ENCODE data around the gene HS3ST6. TPM values are rescaled to one million over a fixed set of nuclear protein-coding genes. Genes with fewer than 3 reads are reported as not detected.

The HS3ST6 gene
- total and polyA plus RNA-seq, 2 of the 13 experiments (the other 11 are each of a cell fraction or from before 2014, with no cell fraction given): not detected

- Histone ChIP-seq H3K4me1 (ENCODE audit: insufficient read depth, low read length) (peaks cover 18% of the 10 kb centered on the region), H3K4me2 (ENCODE audit: low read depth, low read length) (no peak overlapping the region), H3K79me2 (ENCODE audit: insufficient read depth, low read length) (no peaks in the 10 kb centered on the region), H3K27me3 (ENCODE audit: control insufficient read depth in 1 of 2, insufficient read depth in 2 of 2, low read length in 2 of 2) (peaks cover 1 to 6% of the 10 kb centered on the region in 2 experiments; a peak in 2 of 5 replicates), H3K9me3 (ENCODE audit: low read length) (no peaks in the 10 kb centered on the region), H2AFZ (ENCODE audit: low read length) (no peak overlapping the region), H3K27ac (ENCODE audit: extremely low read length, insufficient read depth, low read length) (no peak overlapping the region), H3K4me3 (replicated peaks in 1 of 3; ENCODE audit: insufficient read depth in 1 of 3, low read depth in 2 of 3, low read length in 3 of 3) (no peak overlapping the region), H4K20me1 (ENCODE audit: insufficient read depth, low read length) (no peaks in the 10 kb centered on the region), H3K36me3 (replicated peaks in 1 of 2; ENCODE audit: control insufficient read depth in 1 of 2, insufficient read depth in 2 of 2, low read length in 2 of 2) (no peaks in the 10 kb centered on the region), H3K9ac (ENCODE audit: insufficient read depth, low read depth, low read length) (no peak overlapping the region)
- DNase-seq (ENCODE audit: low spot score) (no peak), ATAC-seq (no peak), FAIRE-seq (no peak)
- ChIA-PET CTCF (ENCODE audit: low intra/inter-chr PET ratio, low total read pairs) (no interaction called here), POLR2A (no interaction called here)
- TF ChIP-seq ZNF235 (CRISPR knock-in tag; IDR thresholded peaks at IDR 0.05; ENCODE audit: borderline replicate concordance) (no peak), ZNF121 (CRISPR knock-in tag; IDR thresholded peaks at IDR 0.05) (peak; percentile 66; the same call in 1 of the 2 replicates)
- no TSS peak for BruUV-seq (replicated peaks)
- intact Hi-C loops (cut with micrococcal nuclease; ENCODE audit: unreplicated experiment) (loop anchor here (2.0 kb wide), 1 partner anchor 70 kb away; no protein-coding TSS in a partner anchor), in situ Hi-C loops (cut with HindIII; ENCODE audit: extremely low pct_ligation_motif_present, low pct_unique_long_range_greater_than_20kb) (loop anchor here (5.0 kb wide), 1 partner anchor 60 kb away; no protein-coding TSS in a partner anchor)
- WGBS (ENCODE audit: low lambda C conversion rate): 75% methylated on average over 9 of the region's 9 CpGs
These were observed 55.8 kb downstream of the HS3ST6 start for GRCh38 chr16:1862394-1862793.

GRCh38 chr16:1861730-1862129 is 56.5 kb downstream of the HS3ST6 start:
- no peaks in the 10 kb centered on the region for H3K36me3 ChIP-seq (replicated peaks in 1 of 2; ENCODE audit: control insufficient read depth in 1 of 2, insufficient read depth in 2 of 2, low read length in 2 of 2)
- ATAC-seq: no peak
- ChIA-PET POLR2A (no interaction called here), CTCF (ENCODE audit: low intra/inter-chr PET ratio, low total read pairs) (no interaction called here)
- TF ChIP-seq KDM4B (CRISPR knock-in tag; IDR thresholded peaks at IDR 0.05) (no peak), CHCHD3 (CRISPR knock-in tag; IDR thresholded peaks at IDR 0.05) (no peak), ZNF383 (CRISPR knock-in tag; IDR thresholded peaks at IDR 0.05; ENCODE audit: borderline replicate concordance) (no peak), IKZF4 (CRISPR knock-in tag; IDR thresholded peaks at IDR 0.05; ENCODE audit: borderline replicate concordance, low read depth, not compliant biosample characterization) (no peak), KAT8 (CRISPR knock-in tag; IDR thresholded peaks at IDR 0.05) (no peak)
- H3K9me3 ChIP-seq (ENCODE audit: low read length): no peaks in the 10 kb centered on the region
- no peaks in the 10 kb centered on the region for H4K20me1 ChIP-seq (ENCODE audit: insufficient read depth, low read length)
- BruUV-seq (replicated peaks): no TSS peak
- intact Hi-C loops (cut with micrococcal nuclease; ENCODE audit: unreplicated experiment): loop anchor here (2.0 kb wide), 1 partner anchor 71 kb away; no protein-coding TSS in a partner anchor
- in situ Hi-C loops (cut with HindIII; ENCODE audit: extremely low pct_ligation_motif_present, low pct_unique_long_range_greater_than_20kb): loop anchor here (5.0 kb wide), 1 partner anchor 61 kb away; no protein-coding TSS in a partner anchor
- peaks cover 23% of the 10 kb centered on the region for H3K4me1 ChIP-seq (ENCODE audit: insufficient read depth, low read length)
- H3K27ac ChIP-seq (ENCODE audit: extremely low read length, insufficient read depth, low read length): no peak overlapping the region
- 48% methylated on average over 5 of the region's 5 CpGs for WGBS (ENCODE audit: low lambda C conversion rate)
- no peak for FAIRE-seq
- H2AFZ ChIP-seq (ENCODE audit: low read length): no peak overlapping the region
- no peaks in the 10 kb centered on the region for H3K79me2 ChIP-seq (ENCODE audit: insufficient read depth, low read length)
- no peak overlapping the region for H3K4me3 ChIP-seq (replicated peaks in 1 of 3; ENCODE audit: insufficient read depth in 1 of 3, low read depth in 2 of 3, low read length in 3 of 3)
- no peak overlapping the region for H3K4me2 ChIP-seq (ENCODE audit: low read depth, low read length)
- DNase-seq (ENCODE audit: low spot score): no peak
- H3K9ac ChIP-seq (ENCODE audit: insufficient read depth, low read depth, low read length): no peak overlapping the region
- H3K27me3 ChIP-seq (ENCODE audit: control insufficient read depth in 1 of 2, insufficient read depth in 2 of 2, low read length in 2 of 2): peaks cover 1 to 11% of the 10 kb centered on the region in 2 experiments; a peak in 2 of 5 replicates

Small RNAs within 50 kb of the gene (small RNA-seq; reads per million reads assigned to genes)
- 0 reads per million in 3 experiments for gene SNORA10 (ENCODE audit: insufficient read depth in 2 of 3, insufficient read length in 3 of 3, low read depth in 2 of 3, low replicate concordance in 1 of 3)
- gene SNORA64 (ENCODE audit: insufficient read depth in 2 of 3, insufficient read length in 3 of 3, low read depth in 2 of 3, low replicate concordance in 1 of 3): 0 reads per million in 3 experiments

Other genes with a start within 250 kb of the HS3ST6 start
- gene JPT2, start 240.1 kb downstream of the HS3ST6 start, total RNA-seq (2016; rRNA removed; fragmentation: Illumina TruSeq; extraction: Trizol): 89.4 and 127 TPM in 2 replicates
- 52.5 and 53.5 TPM in 2 replicates for gene JPT2, start 240.1 kb downstream of the HS3ST6 start, polyA plus RNA-seq (2011; rRNA removed)
- gene MAPK8IP3, start 212.2 kb downstream of the HS3ST6 start, total RNA-seq (2016; rRNA removed; fragmentation: Illumina TruSeq; extraction: Trizol): 3.6 and 25.1 TPM in 2 replicates
- gene MAPK8IP3, start 212.2 kb downstream of the HS3ST6 start, polyA plus RNA-seq (2011; rRNA removed): 41.7 and 65.8 TPM in 2 replicates
- gene NME3, start 146.9 kb downstream of the HS3ST6 start, total RNA-seq (2016; rRNA removed; fragmentation: Illumina TruSeq; extraction: Trizol): 4.9 and 15.9 TPM in 2 replicates
- 10.4 and 13.9 TPM in 2 replicates for gene NME3, start 146.9 kb downstream of the HS3ST6 start, polyA plus RNA-seq (2011; rRNA removed)
- 1.7 and 7.6 TPM in 2 replicates for gene EME2, start 145.6 kb downstream of the HS3ST6 start, total RNA-seq (2016; rRNA removed; fragmentation: Illumina TruSeq; extraction: Trizol)
- 4.4 and 6.5 TPM in 2 replicates for gene EME2, start 145.6 kb downstream of the HS3ST6 start, polyA plus RNA-seq (2011; rRNA removed)
- gene MRPS34, start 145.3 kb downstream of the HS3ST6 start, total RNA-seq (2016; rRNA removed; fragmentation: Illumina TruSeq; extraction: Trizol): 129 and 131 TPM in 2 replicates
- gene MRPS34, start 145.3 kb downstream of the HS3ST6 start, polyA plus RNA-seq (2011; rRNA removed): 61.3 and 63.5 TPM in 2 replicates
- gene SPSB3, start 135.8 kb downstream of the HS3ST6 start, total RNA-seq (2016; rRNA removed; fragmentation: Illumina TruSeq; extraction: Trizol): 8.2 and 13.2 TPM in 2 replicates
- gene SPSB3, start 135.8 kb downstream of the HS3ST6 start, polyA plus RNA-seq (2011; rRNA removed): 21.9 and 26.7 TPM in 2 replicates
- gene NUBP2, start 135.5 kb downstream of the HS3ST6 start, total RNA-seq (2016; rRNA removed; fragmentation: Illumina TruSeq; extraction: Trizol): 43.8 and 61.5 TPM in 2 replicates
- 25.7 and 33.5 TPM in 2 replicates for gene NUBP2, start 135.5 kb downstream of the HS3ST6 start, polyA plus RNA-seq (2011; rRNA removed)
- 0.81 and 2.4 TPM in 2 replicates for gene IGFALS, start 124.7 kb downstream of the HS3ST6 start, total RNA-seq (2016; rRNA removed; fragmentation: Illumina TruSeq; extraction: Trizol)
- 0.34 and 0.95 TPM in 2 replicates for gene IGFALS, start 124.7 kb downstream of the HS3ST6 start, polyA plus RNA-seq (2011; rRNA removed)
- gene HAGH, start 91.6 kb downstream of the HS3ST6 start, total RNA-seq (2016; rRNA removed; fragmentation: Illumina TruSeq; extraction: Trizol): 55.6 and 70.4 TPM in 2 replicates
- 95.4 and 110 TPM in 2 replicates for gene HAGH, start 91.6 kb downstream of the HS3ST6 start, polyA plus RNA-seq (2011; rRNA removed)
- 45.3 and 55.1 TPM in 2 replicates for gene FAHD1, start 91.2 kb downstream of the HS3ST6 start, total RNA-seq (2016; rRNA removed; fragmentation: Illumina TruSeq; extraction: Trizol)
- 39.0 and 45.0 TPM in 2 replicates for gene FAHD1, start 91.2 kb downstream of the HS3ST6 start, polyA plus RNA-seq (2011; rRNA removed)
- not detected in 2 replicates for gene MEIOB, start 46.3 kb downstream of the HS3ST6 start, total RNA-seq (2016; rRNA removed; fragmentation: Illumina TruSeq; extraction: Trizol)
- gene MEIOB, start 46.3 kb downstream of the HS3ST6 start, polyA plus RNA-seq (2011; rRNA removed): 0.05 and 0.17 TPM in 2 replicates
- gene MSRB1, start 24.8 kb upstream of the HS3ST6 start, total RNA-seq (2016; rRNA removed; fragmentation: Illumina TruSeq; extraction: Trizol): 32.1 and 49.0 TPM in 2 replicates
- 75.4 and 84.2 TPM in 2 replicates for gene MSRB1, start 24.8 kb upstream of the HS3ST6 start, polyA plus RNA-seq (2011; rRNA removed)
- not detected in 2 replicates for gene RPL3L, start 36.3 kb upstream of the HS3ST6 start, total RNA-seq (2016; rRNA removed; fragmentation: Illumina TruSeq; extraction: Trizol)
- 0.17 and 0.30 TPM in 2 replicates for gene RPL3L, start 36.3 kb upstream of the HS3ST6 start, polyA plus RNA-seq (2011; rRNA removed)
- gene NDUFB10, start 41.1 kb upstream of the HS3ST6 start, total RNA-seq (2016; rRNA removed; fragmentation: Illumina TruSeq; extraction: Trizol): 143 and 157 TPM in 2 replicates
- 68.6 and 73.7 TPM in 2 replicates for gene NDUFB10, start 41.1 kb upstream of the HS3ST6 start, polyA plus RNA-seq (2011; rRNA removed)
- gene RPS2, start 46.4 kb upstream of the HS3ST6 start, total RNA-seq (2016; rRNA removed; fragmentation: Illumina TruSeq; extraction: Trizol): 1,908 and 1,988 TPM in 2 replicates
- 4,513 and 4,514 TPM in 2 replicates for gene RPS2, start 46.4 kb upstream of the HS3ST6 start, polyA plus RNA-seq (2011; rRNA removed)
- not detected in 2 replicates for gene RNF151, start 48.4 kb upstream of the HS3ST6 start, total RNA-seq (2016; rRNA removed; fragmentation: Illumina TruSeq; extraction: Trizol)
- not detected in 2 replicates for gene RNF151, start 48.4 kb upstream of the HS3ST6 start, polyA plus RNA-seq (2011; rRNA removed)
- gene TBL3, start 53.6 kb upstream of the HS3ST6 start, total RNA-seq (2016; rRNA removed; fragmentation: Illumina TruSeq; extraction: Trizol): 31.2 and 38.0 TPM in 2 replicates
- 16.8 and 24.9 TPM in 2 replicates for gene TBL3, start 53.6 kb upstream of the HS3ST6 start, polyA plus RNA-seq (2011; rRNA removed)
- 0.21 and 1.4 TPM in 2 replicates for gene NOXO1, start 63.1 kb upstream of the HS3ST6 start, total RNA-seq (2016; rRNA removed; fragmentation: Illumina TruSeq; extraction: Trizol)
- 0.69 and 1.4 TPM in 2 replicates for gene NOXO1, start 63.1 kb upstream of the HS3ST6 start, polyA plus RNA-seq (2011; rRNA removed)
- 68.3 and 71.7 TPM in 2 replicates for gene GFER, start 65.8 kb upstream of the HS3ST6 start, total RNA-seq (2016; rRNA removed; fragmentation: Illumina TruSeq; extraction: Trizol)
- gene GFER, start 65.8 kb upstream of the HS3ST6 start, polyA plus RNA-seq (2011; rRNA removed): 28.6 and 35.9 TPM in 2 replicates
- gene SYNGR3, start 71.6 kb upstream of the HS3ST6 start, total RNA-seq (2016; rRNA removed; fragmentation: Illumina TruSeq; extraction: Trizol): 0.58 and 0.97 TPM in 2 replicates
- 5.7 and 7.4 TPM in 2 replicates for gene SYNGR3, start 71.6 kb upstream of the HS3ST6 start, polyA plus RNA-seq (2011; rRNA removed)
- gene ZNF598, start 91.4 kb upstream of the HS3ST6 start, total RNA-seq (2016; rRNA removed; fragmentation: Illumina TruSeq; extraction: Trizol): 9.5 and 13.5 TPM in 2 replicates
- 14.2 and 17.6 TPM in 2 replicates for gene ZNF598, start 91.4 kb upstream of the HS3ST6 start, polyA plus RNA-seq (2011; rRNA removed)
- 0.97 TPM in 1 of 2 replicates, not detected in the other for gene NPW, start 101.4 kb upstream of the HS3ST6 start, total RNA-seq (2016; rRNA removed; fragmentation: Illumina TruSeq; extraction: Trizol)
- gene NPW, start 101.4 kb upstream of the HS3ST6 start, polyA plus RNA-seq (2011; rRNA removed): 0.24 and 0.25 TPM in 2 replicates
- gene NHERF2, start 108.5 kb upstream of the HS3ST6 start, total RNA-seq (2016; rRNA removed; fragmentation: Illumina TruSeq; extraction: Trizol): 15.8 and 23.7 TPM in 2 replicates
- 39.3 and 47.2 TPM in 2 replicates for gene NHERF2, start 108.5 kb upstream of the HS3ST6 start, polyA plus RNA-seq (2011; rRNA removed)
- gene NTHL1, start 129.4 kb upstream of the HS3ST6 start, total RNA-seq (2016; rRNA removed; fragmentation: Illumina TruSeq; extraction: Trizol): 64.8 and 64.9 TPM in 2 replicates
- 47.5 and 55.6 TPM in 2 replicates for gene NTHL1, start 129.4 kb upstream of the HS3ST6 start, polyA plus RNA-seq (2011; rRNA removed)
- 10.3 and 19.6 TPM in 2 replicates for gene TSC2, start 129.6 kb upstream of the HS3ST6 start, total RNA-seq (2016; rRNA removed; fragmentation: Illumina TruSeq; extraction: Trizol)
- gene TSC2, start 129.6 kb upstream of the HS3ST6 start, polyA plus RNA-seq (2011; rRNA removed): 40.4 and 44.6 TPM in 2 replicates
- gene PKD1, start 217.5 kb upstream of the HS3ST6 start, total RNA-seq (2016; rRNA removed; fragmentation: Illumina TruSeq; extraction: Trizol): 9.1 and 22.1 TPM in 2 replicates
- gene PKD1, start 217.5 kb upstream of the HS3ST6 start, polyA plus RNA-seq (2011; rRNA removed): 23.0 and 40.7 TPM in 2 replicates
- gene RAB26, start 230.2 kb upstream of the HS3ST6 start, total RNA-seq (2016; rRNA removed; fragmentation: Illumina TruSeq; extraction: Trizol): 0.45 and 0.86 TPM in 2 replicates
- 3.6 and 3.7 TPM in 2 replicates for gene RAB26, start 230.2 kb upstream of the HS3ST6 start, polyA plus RNA-seq (2011; rRNA removed)
- gene TRAF7, start 237.4 kb upstream of the HS3ST6 start, total RNA-seq (2016; rRNA removed; fragmentation: Illumina TruSeq; extraction: Trizol): 40.3 and 47.9 TPM in 2 replicates
- gene TRAF7, start 237.4 kb upstream of the HS3ST6 start, polyA plus RNA-seq (2011; rRNA removed): 65.6 and 67.9 TPM in 2 replicates